A673 (cell line): ENCODE results near the gene OTOA. TPM values are rescaled to one million over a fixed set of nuclear protein-coding genes. Genes with fewer than 3 reads are reported as not detected.
A peak's percentile ranks its signal among the peaks of the same experiment; 100 is the strongest.

ENCODE experiments used
- BruUV-seq: library from RNA; stranded (reverse); fragments of 400-500 nt; replicated peaks from 2 replicates; lab custom pipeline; 2021; lab: Mats Ljungman, UMichigan
- CTCF ChIA-PET: fragments of 300-600 bp; sonication (Branson Sonifier 250); formaldehyde crosslinking; loops from one replicate; lab custom pipeline; 2022; ENCODE audit warnings: antibody characterized with exemption; lab: Charles Lee
- POLR2A ChIA-PET: fragments of 300-600 bp; sonication (Branson Sonifier 250); formaldehyde crosslinking; loops from one replicate; lab custom pipeline; 2022; ENCODE audit warnings: antibody characterized with exemption; ENCODE audit not compliant: low non-redundant PET; lab: Charles Lee
- DNase-seq: peaks from one replicate; pipeline ENCODE4 v3.0.0-alpha.2; 2015; ENCODE audit warnings: low spot score
- H3K27ac ChIP-seq: fragments of 200-600 bp; sonication (generic); 2 replicates; pipeline ENCODE4 v1.5.1; 2016; ENCODE audit warnings: mixed run types, low read depth, mild to moderate bottlenecking, mixed read lengths, antibody characterized with exemption, low read length; ENCODE audit not compliant: poor library complexity, severe bottlenecking
- H3K27me3 ChIP-seq: fragments of 200-600 bp; sonication (generic); replicated peaks from 2 replicates; pipeline ENCODE4 v1.6.1; 2017; ENCODE audit warnings: mixed run types, low read depth, mild to moderate bottlenecking, mixed read lengths, antibody characterized with exemption, low read length; ENCODE audit not compliant: insufficient read depth, poor library complexity
- H3K36me3 ChIP-seq: fragments of 200-600 bp; sonication (generic); 2 replicates; pipeline ENCODE4 v1.6.1; 2016; ENCODE audit warnings: mixed run types, mild to moderate bottlenecking, mixed read lengths, antibody characterized with exemption, low read length; ENCODE audit not compliant: insufficient read depth, poor library complexity, severe bottlenecking
- H3K4me1 ChIP-seq: fragments of 200-600 bp; sonication (generic); 2 replicates; pipeline ENCODE4 v1.6.1; 2017; ENCODE audit warnings: mixed run types, mild to moderate bottlenecking, mixed read lengths, antibody characterized with exemption, low read length; ENCODE audit not compliant: insufficient read depth, poor library complexity, severe bottlenecking
- H3K4me3 ChIP-seq: fragments of 200-600 bp; sonication (generic); 2 replicates; pipeline ENCODE4 v1.5.1; 2016; ENCODE audit warnings: low read depth, mixed run types, mild to moderate bottlenecking, mixed read lengths, low read length; ENCODE audit not compliant: poor library complexity, severe bottlenecking
- H3K9me3 ChIP-seq: fragments of 200-600 bp; sonication (generic); 2 replicates; pipeline ENCODE4 v1.6.1; 2016; ENCODE audit warnings: mixed run types, low read depth, mild to moderate bottlenecking, mixed read lengths, antibody characterized with exemption, low read length; ENCODE audit not compliant: poor library complexity, severe bottlenecking
- EZH2 ChIP-seq: fragments of 200-600 bp; sonication (generic); IDR thresholded peaks from 2 replicates; pipeline ENCODE4 v1.6.1; 2017; ENCODE audit warnings: borderline replicate concordance, low read depth, mild to moderate bottlenecking, mixed read lengths, antibody characterized with exemption, low read length; ENCODE audit not compliant: poor library complexity, severe bottlenecking
- intact Hi-C: fragments of 100-400 bp; cut with micrococcal nuclease; formaldehyde crosslinking; loops from one replicate; pipeline ENCODE4 v1.10.0; 2022; ENCODE audit not compliant: unreplicated experiment
- total RNA-seq: library from RNA; stranded (reverse); gene quantifications from 2 replicates; pipeline ENCODE4 v1.2.3, GENCODE V29; 2021
- TF ChIP-seq, protein P1 (sequence below): fragments of 300-800, 200-600 bp; sonication (generic); conservative IDR thresholded peaks from 2 replicates; pipeline ENCODE4 v1.5.1; 2017; ENCODE audit warnings: low read depth, mild to moderate bottlenecking, antibody characterized with exemption, low read length, moderate library complexity, mixed read lengths

The OTOA gene
- total RNA-seq, 1 experiment from 2014 or later: 0.13 TPM

DNA sequence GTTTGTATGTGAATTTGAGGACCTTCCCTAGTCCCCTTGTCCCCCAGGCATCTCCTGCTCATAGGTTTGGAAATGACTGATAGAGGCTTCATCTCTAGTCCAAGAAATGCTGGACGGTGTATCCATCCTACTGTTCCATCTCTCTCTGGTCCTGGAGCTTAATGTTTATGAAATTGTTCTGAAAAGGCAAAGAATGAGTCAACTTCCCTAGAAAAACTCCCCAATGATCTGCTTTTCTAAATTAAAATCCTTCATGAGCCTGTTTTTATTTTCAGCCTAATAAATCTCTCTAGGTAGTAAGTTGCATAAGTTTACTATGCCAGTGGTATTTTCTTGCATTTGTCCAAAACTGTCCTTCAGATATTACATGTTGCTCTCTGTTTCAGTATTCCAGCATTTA, 9.3 kb upstream of the OTOA start:
- ChIA-PET CTCF (no interaction called here), POLR2A (no interaction called here)
- Histone ChIP-seq H3K4me1 (no peaks in the 10 kb centered on the region), H3K36me3 (peaks cover 6% of the 10 kb centered on the region), H3K9me3 (no peaks in the 10 kb centered on the region), H3K27ac (no peak overlapping the region), H3K4me3 (no peak overlapping the region), H3K27me3 (no peaks in the 10 kb centered on the region)
- BruUV-seq: no TSS peak
- DNase-seq: no peak
- intact Hi-C loops: no loop called here
- no peak for TF ChIP-seq EZH2
- TF ChIP-seq, protein P1, sequence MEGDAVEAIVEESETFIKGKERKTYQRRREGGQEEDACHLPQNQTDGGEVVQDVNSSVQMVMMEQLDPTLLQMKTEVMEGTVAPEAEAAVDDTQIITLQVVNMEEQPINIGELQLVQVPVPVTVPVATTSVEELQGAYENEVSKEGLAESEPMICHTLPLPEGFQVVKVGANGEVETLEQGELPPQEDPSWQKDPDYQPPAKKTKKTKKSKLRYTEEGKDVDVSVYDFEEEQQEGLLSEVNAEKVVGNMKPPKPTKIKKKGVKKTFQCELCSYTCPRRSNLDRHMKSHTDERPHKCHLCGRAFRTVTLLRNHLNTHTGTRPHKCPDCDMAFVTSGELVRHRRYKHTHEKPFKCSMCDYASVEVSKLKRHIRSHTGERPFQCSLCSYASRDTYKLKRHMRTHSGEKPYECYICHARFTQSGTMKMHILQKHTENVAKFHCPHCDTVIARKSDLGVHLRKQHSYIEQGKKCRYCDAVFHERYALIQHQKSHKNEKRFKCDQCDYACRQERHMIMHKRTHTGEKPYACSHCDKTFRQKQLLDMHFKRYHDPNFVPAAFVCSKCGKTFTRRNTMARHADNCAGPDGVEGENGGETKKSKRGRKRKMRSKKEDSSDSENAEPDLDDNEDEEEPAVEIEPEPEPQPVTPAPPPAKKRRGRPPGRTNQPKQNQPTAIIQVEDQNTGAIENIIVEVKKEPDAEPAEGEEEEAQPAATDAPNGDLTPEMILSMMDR: no peak

DNA sequence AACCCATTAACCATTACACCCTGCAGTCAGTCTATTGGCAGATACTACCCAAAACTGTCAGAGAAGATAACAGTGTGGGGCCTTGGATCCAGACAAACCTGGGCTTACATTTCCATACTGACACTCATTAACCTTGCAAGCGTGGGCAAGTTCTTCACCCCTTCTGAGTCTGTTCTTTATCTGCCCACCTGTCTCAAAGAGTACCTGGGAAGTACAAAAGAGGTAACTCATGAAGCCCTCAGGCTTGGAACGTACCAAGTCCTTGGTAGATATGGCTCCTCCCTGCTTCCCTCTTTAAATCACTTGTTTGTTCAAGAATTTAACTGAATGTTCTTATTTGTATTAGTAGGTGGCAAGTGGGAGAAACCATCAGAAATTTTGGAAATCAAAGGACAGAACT, 8.9 kb upstream of the OTOA start:
- BruUV-seq: no TSS peak
- POLR2A ChIA-PET: no interaction called here

DNA sequence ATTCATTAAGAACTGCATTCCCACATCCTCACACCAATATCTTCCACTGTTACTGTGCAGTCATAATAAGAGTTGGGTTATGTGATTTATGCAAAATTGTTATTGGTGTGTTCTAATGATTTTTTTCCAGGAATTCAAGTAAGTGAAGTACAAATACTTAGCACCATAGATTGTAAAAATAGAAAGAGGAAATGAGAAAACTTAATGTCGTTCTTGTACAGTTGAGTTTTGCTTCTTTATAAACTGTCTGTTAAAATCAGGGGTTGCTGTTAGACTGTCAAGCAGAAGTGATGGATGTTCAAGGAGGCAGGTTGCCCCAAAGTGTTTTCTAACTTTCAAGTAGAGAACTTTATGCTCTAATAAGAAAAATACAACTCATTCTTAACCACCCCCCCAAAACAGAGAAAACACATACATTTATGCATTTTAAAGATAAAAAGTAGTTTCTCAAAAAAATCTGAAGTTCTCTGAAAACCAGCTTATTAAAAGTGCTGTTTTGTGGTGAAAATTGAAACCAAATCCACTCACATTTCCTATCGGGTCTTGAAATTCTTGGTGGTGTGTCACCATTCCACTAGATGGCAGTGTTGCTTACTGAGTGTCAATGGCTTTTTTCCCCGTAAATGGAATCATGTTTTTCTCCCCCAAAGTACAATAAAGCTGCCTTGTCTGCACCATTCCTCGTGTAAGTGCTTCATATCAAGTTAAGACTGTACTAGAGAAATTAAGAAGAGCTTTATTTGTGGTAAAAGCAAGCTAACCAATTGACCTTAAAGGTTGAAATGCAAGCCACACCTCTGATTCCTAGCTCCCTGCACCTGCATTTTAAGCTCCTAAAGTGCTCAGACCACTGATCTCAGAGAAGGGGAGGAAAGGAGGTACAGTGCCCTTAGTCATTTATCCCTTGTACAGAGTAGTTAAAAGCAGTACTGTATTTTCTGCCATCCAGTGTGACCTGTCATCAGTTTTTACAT, 6.7 kb upstream of the OTOA start:
- TF ChIP-seq, protein P1: peak; percentile 88
- TF ChIP-seq EZH2: no peak
- intact Hi-C loops: loop anchor here (1.0 kb wide), 1 partner anchor 51 kb away; no protein-coding TSS in a partner anchor
- DNase-seq: peak; percentile 72
- CTCF ChIA-PET: interaction anchor here (0.5 to 1.2 kb wide), 7 partner anchors 8 to 1427 kb away, joined by 3 to 6 read pairs (median 4); no protein-coding TSS in a partner anchor
- BruUV-seq: no TSS peak
- no peaks in the 10 kb centered on the region for H3K4me1 ChIP-seq
- no peak overlapping the region for H3K4me3 ChIP-seq
- H3K27me3 ChIP-seq: no peaks in the 10 kb centered on the region
- H3K36me3 ChIP-seq: peaks cover 6% of the 10 kb centered on the region
- H3K27ac ChIP-seq: no peak overlapping the region
- no peaks in the 10 kb centered on the region for H3K9me3 ChIP-seq
- POLR2A ChIA-PET: no interaction called here

More for the DNA sequence above, 8.9 kb upstream of the OTOA start:
- no peak for DNase-seq
- Histone ChIP-seq H3K27ac (no peak overlapping the region), H3K4me3 (no peak overlapping the region), H3K27me3 (no peaks in the 10 kb centered on the region), H3K36me3 (peaks cover 6% of the 10 kb centered on the region), H3K9me3 (no peaks in the 10 kb centered on the region), H3K4me1 (no peaks in the 10 kb centered on the region)
- TF ChIP-seq, protein P1: no peak
- TF ChIP-seq EZH2: no peak
- intact Hi-C loops: no loop called here
- CTCF ChIA-PET: no interaction called here
